IPS-15b (cell line): ENCODE data around the gene KLHL25.

Source experiments
- H3K27me3 ChIP-seq: one replicate; pipeline ENCODE4 v1.6.1; 2013; ENCODE audit warnings: low read length; ENCODE audit not compliant: control insufficient read depth, insufficient read depth
- H3K36me3 ChIP-seq: one replicate; pipeline ENCODE4 v1.6.1; 2013; ENCODE audit warnings: low read length; ENCODE audit not compliant: control insufficient read depth, insufficient read depth
- H3K4me1 ChIP-seq: one replicate; pipeline ENCODE4 v1.6.1; 2013; ENCODE audit warnings: mild to moderate bottlenecking, low read length; ENCODE audit not compliant: control insufficient read depth, insufficient read depth
- H3K4me3 ChIP-seq: one replicate; pipeline ENCODE4 v1.5.1; 2013; ENCODE audit warnings: low read depth, low read length
- H3K9ac ChIP-seq: one replicate; pipeline ENCODE4 v1.6.1; 2013; ENCODE audit warnings: low read depth, mild to moderate bottlenecking, low read length
- H3K9me3 ChIP-seq: one replicate; pipeline ENCODE4 v1.6.1; 2013; ENCODE audit warnings: mild to moderate bottlenecking, low read length; ENCODE audit not compliant: control insufficient read depth, insufficient read depth

Gene KLHL25

GRCh38 chr15:85711580-85712192, 83.0 kb downstream of the KLHL25 start:
- Histone ChIP-seq H3K9ac (no peak overlapping the region), H3K36me3 (no peaks in the 10 kb centered on the region), H3K9me3 (no peaks in the 10 kb centered on the region)

GRCh38 chr15:85710340-85710842, 84.3 kb downstream of the KLHL25 start:
- no peaks in the 10 kb centered on the region for H3K27me3 ChIP-seq
- no peak overlapping the region for H3K4me3 ChIP-seq
- H3K4me1 ChIP-seq, result no peaks in the 10 kb centered on the region
- H3K9me3 ChIP-seq, result no peaks in the 10 kb centered on the region
- no peaks in the 10 kb centered on the region for H3K36me3 ChIP-seq
- H3K9ac ChIP-seq, result no peak overlapping the region

More at GRCh38 chr15:85711580-85712192, 83.0 kb downstream of the KLHL25 start:
- H3K27me3 ChIP-seq, result no peaks in the 10 kb centered on the region
- H3K4me1 ChIP-seq, result no peaks in the 10 kb centered on the region
- no peak overlapping the region for H3K4me3 ChIP-seq
